GM21367 (cell line): ENCODE results near the gene STAU1.
"Not testable (repeated sequence)": the region's sequence is repeated elsewhere in the genome, so short reads cannot be mapped to it uniquely, and the experiment has no call there.

Experiments
- ATAC-seq: cut with Tn5 transposase; IDR thresholded peaks from one replicate; pipeline ENCODE4 v1.9.1; 2021; ENCODE audit not compliant: unreplicated experiment

Gene STAU1

DNA sequence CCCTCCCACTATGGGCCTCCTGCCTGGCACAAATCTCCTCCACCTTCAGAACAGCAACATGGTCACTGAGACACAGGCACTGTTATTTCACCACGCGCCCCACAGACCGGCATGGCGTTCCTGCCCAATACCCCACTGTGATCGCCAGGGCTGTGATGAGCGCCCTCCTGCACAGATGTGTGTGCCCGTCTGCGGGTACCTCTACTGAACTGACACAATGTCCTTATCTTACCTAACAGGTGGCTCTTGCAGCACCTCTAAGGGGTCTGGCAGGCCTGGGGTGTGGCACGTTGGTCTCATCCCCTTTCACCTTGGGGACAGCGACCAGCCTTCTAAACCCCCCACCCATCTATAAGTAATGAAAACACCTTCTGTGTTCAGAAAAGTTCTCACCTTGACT lies 64.2 kb downstream of the STAU1 start:
- ATAC-seq = no peak

DNA sequence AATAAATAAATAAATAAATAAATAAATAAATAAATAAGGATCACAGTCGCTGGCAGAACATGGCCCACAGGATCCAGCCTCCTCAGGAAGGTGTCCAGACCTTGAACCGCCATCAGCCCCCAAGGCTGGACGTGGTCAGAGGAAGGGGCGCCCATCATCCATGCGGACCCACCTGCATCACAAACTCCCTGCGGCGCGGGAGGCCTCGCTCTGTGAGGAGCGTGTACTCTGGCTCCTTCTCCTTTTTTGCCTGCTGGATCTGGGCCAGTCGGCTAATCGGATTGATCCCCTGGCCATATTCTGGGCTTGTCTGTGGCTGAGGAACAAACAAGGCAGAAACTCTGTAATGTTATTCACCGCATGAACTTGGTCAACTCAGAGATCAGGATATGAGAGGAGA lies 65.2 kb downstream of the STAU1 start:
- ATAC-seq = no peak

DNA sequence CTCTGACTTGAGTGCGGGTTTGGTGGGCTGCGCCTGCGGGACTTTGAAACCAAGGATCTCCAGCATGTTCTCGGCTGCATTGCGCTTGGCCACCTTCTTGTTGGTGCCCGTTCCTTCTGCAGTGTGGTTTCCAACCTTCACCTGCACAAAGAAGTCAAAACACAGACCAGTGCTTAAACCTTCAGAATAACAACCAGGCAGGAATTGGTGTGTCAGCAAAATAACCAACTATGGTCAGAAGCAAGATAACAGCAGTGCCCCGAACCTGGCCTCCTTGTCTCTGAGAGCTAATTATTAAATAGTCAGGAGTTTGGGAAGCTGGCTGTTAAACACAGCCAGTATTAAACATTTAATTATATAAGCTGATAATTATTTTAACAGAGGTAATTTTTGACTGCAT lies 68.1 kb downstream of the STAU1 start:
- ATAC-seq = no peak

DNA sequence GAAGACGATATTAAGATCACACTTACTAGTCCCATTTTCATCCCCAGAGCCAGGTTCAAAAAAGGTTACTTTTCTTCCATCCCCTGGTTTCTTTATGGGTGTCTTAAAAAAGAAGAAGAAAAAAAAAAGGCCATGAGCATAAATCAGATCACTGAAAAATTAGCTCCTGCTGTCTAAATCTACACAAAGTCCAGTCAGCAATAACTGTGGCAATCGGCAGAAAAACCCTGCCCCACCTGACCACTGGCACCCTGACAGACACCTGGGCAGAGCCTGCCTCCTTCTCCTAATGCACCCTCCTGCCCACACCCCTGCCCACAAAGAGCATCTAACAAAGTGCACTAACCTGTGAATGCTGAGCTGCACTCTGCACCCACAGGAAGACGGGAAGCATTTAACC lies 69.8 kb downstream of the STAU1 start:
- no peak for ATAC-seq

DNA sequence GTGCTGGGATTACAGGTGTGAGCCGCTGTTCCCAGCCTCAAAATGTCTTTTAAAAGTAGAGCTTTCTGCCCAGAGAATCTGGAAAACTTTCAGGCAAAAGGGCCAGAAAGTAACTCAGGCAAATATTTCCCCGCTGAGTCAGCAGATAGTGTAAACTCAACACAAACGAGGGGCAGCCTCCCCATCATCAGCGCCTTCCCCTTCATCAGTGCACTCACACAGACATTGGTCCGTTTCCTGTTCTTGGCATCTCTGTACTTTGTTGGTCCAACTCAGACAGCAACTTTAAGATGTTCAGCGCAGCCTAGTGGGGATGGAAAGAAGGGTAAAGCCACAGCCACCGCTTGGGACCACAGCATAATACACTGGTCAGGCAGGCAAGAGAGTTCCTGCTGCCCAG lies 72.6 kb downstream of the STAU1 start:
- ATAC-seq = no peak

DNA sequence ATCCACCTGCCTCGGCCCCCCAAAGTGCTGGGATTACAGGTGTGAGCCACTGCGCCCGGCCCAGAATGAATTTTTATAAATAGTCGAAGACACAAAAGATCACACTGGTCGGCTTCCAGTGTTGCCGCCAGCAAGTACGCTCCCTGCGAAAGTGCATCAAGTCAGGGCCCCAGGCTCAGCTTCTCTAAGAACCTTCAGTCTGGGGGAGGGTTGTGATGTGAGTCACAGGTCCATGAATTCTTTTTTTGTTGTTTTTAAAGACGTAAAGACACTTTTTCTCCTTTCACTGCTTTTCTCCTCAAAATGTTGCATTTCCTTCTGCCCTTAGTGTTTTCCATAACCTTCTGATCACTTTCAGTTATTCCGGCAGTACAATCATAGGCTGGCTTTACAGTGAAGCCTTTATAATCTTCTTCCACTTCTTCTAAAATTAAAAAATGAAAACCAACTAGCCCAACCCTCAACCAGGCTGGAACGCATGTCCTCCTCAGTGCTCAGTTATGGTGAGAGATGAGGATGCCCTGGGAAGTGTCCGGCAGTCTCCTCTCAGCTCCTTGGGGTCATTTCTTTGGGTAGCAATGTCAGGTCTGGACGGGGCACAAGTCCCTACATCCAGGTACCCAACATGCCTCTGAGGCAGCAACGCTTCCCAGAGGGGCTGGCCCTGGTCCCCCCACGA lies 75.4 kb downstream of the STAU1 start:
- no peak for ATAC-seq

DNA sequence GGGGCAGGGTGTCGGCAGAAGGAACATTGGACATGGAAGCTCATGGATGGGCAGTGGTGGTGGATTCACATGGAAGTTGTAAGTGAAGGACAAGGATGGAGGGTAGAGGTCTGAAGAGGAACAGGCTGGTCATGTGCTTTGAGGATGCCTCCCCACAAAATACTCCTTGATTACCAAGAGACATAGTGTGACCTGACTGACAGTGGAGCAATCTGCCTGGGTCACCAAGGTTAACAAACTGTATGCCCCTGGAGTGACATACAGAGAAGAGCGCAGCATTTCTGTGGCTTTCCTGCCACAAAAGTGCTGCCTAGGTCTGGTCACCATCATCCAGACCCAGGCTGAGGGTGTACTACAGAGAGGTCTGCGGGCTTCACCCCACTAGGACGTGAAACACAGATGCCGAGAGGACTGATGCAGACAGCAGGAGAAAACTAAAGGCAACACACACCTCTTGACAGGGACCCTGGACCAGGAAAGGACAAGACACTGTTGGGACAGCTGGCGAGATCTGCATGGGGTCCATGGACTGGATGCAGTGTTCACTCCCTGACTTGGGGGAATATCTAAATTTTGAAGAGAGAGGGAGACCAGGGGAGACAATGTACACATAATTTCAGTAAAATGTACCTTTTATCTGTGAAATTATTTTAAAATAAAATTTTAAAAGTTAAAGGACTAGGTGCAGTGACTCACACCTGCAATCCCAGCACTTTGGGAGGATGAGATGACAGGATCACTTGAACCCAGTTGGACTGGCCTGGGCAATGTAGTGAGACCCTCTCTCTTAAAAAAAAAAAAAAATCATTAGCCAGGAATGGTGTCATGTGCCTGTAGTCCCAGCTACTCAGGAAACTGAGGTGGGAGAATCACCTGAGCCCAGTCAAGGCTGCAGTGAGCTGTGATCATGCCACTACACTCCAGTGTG lies 77.1 kb downstream of the STAU1 start:
- no peak for ATAC-seq

DNA sequence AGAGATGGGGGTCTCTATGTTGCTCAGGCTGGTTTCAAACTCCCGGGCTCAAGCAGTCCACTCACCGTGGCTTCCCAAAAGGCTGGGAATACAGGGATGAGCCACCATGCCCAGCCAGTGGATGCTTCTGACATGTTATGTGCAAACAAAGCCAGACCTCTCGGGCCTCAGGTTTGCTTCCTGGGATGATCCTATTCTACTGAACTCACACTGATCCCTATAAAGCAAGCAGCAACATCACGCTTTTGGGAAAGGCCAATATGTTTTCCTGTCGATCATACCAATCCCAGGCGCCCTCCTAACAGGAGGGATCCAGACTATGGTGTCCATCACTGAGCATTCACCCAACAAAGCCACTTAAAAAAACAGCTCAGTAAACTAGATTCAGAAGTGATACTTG lies 81.8 kb downstream of the STAU1 start:
- no peak for ATAC-seq

DNA sequence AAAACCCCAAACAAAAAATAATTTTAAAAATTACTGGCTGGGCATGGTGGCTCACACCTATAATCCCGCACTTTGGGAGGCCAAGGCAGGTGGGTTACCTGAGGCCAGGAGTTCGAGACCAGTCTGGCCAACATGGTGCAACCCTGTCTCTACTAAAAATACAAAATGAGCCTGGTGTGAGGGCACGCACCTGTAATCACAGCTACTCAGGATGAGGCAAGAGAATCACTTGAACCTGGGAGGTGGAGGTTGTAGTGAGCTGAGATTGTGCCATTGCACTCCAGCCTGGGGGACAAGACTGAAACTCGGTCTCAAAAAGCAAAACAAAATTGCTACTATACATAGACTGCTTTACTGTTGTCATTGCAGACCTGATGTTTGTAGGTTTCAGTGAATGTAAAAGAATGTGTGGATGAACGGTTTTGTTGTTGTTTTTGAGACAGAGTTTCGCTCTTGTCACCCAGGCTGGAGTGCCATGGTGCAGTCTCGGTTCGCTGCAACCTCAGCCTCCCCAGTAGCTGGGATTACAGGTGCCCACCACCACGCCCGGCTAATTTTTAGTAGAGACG lies 83.1 kb downstream of the STAU1 start:
- not testable (repeated sequence) for ATAC-seq

DNA sequence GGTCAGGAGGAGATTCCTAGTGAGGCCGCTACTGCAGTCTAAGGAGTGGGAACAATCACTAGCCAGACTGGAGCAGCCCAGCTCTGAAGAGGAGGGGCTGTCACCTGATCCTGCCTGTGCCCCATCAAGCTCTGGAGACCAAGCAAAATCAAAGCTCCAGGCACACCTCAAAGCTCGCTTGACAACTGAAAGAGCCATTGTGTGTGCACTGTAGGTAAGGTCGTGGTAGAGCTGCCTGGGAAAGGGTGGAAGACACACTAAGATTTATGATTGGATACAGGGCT lies 83.8 kb downstream of the STAU1 start:
- ATAC-seq = no peak

DNA sequence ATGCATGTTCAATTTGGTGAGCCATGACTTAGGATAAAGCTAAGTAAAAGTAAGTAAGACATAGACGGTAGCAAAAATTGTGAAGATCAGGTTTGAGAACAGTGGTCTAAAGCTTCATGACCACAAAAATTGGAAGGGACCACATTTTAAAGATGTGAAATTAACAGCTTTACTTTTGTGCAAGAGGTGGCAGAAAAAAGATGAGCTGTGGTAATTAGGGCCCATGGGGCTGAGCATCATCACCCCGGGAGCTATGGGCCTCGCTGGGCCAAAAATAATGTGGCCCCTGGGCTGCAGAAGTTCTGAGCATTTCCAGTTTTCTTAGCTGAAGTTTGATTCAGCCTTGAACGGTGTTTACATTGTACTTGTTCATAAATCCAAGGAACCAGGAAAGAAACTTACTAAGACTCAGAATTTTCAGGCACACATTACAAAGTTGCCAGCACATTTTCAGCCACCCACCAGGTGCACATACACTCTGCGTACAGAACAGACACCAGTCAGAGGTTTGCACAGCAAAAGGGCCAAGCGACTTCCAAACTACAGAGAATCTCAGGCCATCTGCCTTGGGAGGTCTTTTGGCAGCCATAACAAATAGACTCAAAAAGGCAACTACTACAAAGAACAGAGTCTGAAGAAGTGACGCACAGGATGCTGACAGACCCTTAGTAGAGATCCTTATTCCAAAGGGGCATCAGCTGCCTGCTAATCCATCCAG lies 84.3 kb downstream of the STAU1 start:
- no peak for ATAC-seq

DNA sequence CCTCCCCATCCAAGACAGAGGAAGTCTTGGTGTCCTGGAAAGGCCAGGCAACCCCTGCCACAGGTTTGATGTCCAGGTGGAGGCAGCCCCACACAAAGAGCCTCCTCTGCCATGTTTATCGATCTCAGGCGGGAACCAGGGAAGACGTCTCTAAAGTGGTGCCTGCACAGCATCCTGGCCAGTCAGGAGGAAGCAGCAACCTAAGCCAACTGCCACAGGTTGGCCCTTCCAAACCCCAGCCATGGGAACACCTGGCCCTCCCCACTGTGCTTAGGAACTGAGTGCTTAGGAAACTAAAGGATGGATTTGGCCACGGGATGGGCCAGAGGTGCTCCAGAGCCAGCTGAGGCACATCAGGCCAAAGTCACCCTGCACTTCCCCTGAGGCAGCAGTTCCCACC lies 85.1 kb downstream of the STAU1 start:
- ATAC-seq = no peak

DNA sequence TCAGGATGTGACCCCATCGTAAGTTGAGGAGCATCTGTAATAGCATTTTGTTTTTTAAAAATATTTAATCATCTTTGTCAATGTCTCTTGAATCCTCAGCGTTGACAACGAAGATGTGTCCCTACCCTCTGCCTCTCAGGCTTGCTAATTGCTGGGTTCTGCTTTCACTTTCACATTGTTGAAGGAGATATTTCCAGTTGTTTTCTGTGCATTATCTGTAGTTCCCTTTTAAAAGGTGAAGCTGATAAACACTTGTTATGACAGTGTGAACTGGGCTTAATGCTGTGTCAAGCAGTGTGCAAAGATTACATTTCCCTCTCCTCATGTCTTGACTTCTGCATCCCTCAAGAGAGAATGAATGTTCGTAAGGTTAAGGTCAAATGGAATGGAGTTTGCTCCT lies 87.2 kb downstream of the STAU1 start:
- ATAC-seq = no peak

DNA sequence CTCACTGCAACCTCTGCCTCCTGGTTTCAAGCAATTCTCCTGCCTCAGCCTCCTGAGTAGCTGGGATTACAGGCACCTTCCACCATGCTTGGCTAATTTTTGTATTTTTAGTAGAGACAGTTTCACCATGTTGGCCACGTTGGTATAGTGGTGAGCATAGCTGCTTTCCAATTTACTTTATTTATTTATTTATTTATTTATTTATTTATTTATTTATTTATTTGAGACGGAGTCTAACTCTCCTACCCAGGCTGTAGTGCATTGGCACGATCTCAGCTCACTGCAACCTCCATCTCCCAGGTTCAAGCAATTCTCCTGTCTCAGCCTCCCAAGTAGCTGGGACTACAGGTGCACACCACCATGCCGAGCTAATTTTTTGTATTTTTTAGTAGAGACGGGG lies 87.8 kb downstream of the STAU1 start:
- not testable (repeated sequence) for ATAC-seq

DNA sequence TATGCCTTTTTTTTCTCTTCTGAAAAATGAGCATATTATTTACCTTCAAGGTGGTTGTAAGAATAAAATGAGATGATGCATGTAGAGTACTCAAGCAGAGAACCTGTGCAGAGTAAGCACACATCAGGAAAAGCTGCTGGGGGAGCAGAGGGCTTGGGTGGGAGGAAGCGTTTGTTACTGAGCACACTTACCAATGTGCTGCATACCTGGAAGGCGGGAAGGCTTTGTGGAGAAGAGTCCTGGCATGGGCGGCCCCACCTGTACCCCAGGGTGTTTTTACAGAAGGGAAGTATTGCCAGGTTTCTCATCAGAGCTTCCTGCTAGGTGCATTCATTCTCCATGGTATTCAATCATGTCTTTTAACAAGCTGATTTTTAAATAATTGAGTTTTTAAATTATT lies 89.1 kb downstream of the STAU1 start:
- ATAC-seq = no peak

DNA sequence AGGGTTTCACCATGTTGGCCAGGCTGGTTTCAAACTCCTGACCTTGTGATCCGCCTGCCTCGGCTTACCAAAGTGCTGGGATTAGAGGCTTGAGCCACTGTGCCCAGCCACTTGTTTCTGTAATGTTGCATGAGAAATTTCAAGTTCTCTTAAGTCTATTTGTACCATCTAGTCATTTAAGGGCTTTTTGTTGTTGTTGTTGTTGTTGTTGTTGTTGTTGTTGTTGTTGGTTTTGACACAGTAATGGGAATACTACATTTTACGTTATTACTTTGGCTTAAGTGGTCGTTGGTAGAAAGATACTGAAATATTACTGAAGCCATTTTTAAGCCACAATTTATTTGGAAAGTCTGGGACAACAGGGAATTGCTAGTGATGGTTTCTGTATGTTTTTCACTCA lies 90.0 kb downstream of the STAU1 start:
- no peak for ATAC-seq

DNA sequence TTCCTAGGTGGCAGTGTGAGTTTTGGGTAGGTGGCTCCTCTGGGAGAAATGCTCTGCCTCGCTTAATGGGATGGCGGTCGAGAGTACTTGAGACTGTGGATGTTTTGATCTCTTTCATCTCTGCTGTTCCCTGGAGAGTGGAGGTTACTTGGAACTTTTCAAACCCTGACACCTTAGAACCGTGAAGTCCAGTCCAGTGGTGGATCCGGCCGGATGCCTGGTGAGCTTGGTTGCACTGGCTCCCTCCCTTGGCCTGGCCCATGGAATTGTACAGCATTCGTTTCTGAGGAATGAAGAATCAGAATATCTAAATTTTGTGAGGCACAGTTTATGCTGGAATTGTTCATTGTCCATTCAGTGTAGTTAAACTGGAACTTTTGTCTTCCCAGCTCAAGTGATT lies 91.0 kb downstream of the STAU1 start:
- no peak for ATAC-seq

DNA sequence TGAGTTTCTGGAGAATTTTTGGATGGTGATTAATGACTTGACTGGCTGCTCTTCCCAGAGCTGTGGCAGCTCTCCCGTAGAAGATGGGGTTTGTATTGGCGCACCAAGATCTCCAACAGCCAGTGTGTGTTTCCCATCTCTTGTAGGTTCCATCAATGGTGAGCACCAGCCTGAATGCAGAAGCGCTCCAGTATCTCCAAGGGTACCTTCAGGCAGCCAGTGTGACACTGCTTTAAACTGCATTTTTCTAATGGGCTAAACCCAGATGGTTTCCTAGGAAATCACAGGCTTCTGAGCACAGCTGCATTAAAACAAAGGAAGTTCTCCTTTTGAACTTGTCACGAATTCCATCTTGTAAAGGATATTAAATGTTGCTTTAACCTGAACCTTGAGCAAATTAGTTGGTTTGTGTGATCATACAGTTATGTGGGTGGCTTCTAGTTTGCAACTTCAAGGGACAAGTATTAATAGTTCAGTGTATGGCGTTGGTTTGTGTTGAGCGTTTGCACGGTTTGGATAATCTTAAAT lies 91.9 kb downstream of the STAU1 start:
- ATAC-seq = no peak

DNA sequence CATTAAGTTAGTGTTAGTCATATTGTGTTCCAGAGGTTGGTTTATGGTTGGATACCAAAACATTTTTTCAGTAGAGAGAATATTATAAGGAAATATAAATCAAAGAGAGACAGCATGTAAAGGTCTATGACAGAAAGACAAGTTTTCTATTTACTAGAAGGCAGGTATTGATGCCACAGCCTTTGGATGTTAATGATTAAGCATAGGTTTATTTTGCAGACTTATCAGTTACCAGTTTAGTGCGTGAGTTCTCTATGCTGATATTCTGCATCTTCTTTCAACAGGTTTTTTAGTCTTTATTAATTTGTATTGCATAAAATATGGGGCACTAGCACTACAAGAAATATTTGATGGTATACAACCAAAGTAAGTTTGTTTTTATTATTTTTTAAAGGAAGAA lies 96.4 kb downstream of the STAU1 start:
- ATAC-seq = no peak

DNA sequence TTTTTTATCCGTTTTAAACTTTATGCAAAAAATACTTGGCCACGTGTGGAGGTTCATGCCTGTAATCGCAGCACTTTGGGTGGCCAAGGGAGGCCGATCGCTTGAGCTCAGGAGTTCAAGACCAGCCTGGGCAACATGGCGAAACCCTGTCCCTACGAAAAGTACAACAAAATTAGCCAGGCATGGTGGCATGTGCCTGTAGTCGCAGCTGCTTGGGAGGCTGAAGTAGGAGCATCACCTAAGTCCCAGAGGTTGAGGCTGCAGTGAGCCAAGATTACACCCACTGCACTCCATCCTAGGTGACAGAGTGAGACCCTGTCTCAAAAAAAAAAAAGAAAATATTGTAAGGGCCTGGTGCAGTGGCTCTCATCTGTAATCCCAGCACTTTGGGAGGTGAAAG lies 97.0 kb downstream of the STAU1 start:
- ATAC-seq = no peak

DNA sequence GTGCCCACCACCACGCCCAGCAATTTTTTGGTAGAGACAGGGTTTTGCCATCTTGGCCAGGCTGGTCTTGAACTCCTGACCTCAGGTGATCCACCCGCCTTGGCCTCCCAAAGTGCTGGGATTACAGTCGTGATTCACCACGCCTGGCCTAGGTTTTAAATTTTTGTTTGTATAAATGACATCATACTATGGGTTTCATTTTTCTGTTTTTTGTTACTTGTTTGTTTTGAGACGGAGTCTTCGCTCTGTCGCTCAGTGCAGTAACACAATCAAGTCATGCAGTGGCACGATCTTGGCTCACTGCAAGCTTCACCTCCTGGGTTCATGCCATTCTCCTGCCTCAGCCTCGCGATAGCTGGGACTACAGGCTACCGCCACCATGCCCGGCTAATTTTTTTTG lies 105.8 kb downstream of the STAU1 start:
- not testable (repeated sequence) for ATAC-seq

DNA sequence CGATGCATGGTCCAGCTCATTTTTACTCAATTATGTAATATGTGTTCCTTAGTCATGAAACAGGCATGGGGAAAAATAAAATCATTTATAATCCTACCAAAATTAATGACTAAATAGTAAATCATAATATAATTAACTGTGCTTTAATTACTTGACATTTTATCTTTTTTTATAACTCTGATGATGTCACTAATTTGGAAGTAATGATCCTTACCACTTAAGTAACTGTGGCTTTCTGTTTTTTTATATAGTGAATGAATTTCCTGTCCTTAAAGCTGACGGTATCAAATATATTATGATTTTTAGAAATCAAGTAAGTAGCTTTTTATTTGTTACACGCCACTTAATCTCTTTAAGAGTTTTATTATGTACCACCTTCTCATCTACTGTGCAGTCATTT lies 109.8 kb downstream of the STAU1 start:
- no peak for ATAC-seq
